Measurements from ENCODE around the gene SELENOS. TPM values are rescaled to one million over a fixed set of nuclear protein-coding genes. Genes with fewer than 3 reads are reported as not detected.

Gene SELENOS
- total RNA-seq, 2 donors from 2014 or later = 68.3 to 113 TPM

DNA sequence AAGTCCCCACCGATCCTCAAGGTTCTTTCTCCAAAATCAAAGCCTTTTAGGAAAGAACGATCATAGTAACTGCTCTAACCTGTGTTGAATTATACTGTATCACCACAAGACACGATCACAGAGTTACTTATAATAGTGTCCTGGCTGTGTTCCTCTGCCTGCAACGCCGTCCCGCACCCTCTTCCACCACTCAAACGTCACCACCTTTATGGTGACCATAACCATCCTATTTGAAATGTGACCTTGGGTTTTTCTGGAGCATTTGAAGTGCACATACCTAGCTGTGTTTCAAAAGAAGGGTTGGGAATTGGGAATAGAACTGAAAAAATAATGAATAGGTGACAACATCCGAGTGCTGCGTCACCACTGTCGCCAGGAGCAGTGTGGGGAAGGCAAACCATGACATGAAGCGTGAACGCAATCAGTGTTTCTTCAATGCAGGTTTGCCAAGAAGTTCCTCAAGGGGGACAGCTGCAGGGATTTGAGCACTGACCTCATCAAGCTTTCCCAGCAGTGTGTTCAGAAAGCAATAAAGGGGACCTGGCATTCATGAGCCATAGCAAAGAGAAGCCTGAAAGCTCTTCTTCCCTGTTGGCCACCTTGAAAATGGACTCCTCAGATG lies 769 bp upstream of the SELENOS start:
- DNase-seq (ENCODE audit: low spot score) = no peak
- H3K36me3 Mint-ChIP-seq = peaks cover 46% of the 10 kb centered on the region
- H3K9me3 Mint-ChIP-seq = no peaks in the 10 kb centered on the region
- no peaks in the 10 kb centered on the region for H3K27me3 Mint-ChIP-seq
- H3K27ac Mint-ChIP-seq = peak overlapping the region; percentile 71 to 85
- peak overlapping the region; percentile 99 for H3K4me3 Mint-ChIP-seq
- ATAC-seq = no peak
- peaks cover 30 to 43% of the 10 kb centered on the region in 2 donors for H3K4me1 Mint-ChIP-seq (ENCODE audit: low read depth in 2 of 2)

DNA sequence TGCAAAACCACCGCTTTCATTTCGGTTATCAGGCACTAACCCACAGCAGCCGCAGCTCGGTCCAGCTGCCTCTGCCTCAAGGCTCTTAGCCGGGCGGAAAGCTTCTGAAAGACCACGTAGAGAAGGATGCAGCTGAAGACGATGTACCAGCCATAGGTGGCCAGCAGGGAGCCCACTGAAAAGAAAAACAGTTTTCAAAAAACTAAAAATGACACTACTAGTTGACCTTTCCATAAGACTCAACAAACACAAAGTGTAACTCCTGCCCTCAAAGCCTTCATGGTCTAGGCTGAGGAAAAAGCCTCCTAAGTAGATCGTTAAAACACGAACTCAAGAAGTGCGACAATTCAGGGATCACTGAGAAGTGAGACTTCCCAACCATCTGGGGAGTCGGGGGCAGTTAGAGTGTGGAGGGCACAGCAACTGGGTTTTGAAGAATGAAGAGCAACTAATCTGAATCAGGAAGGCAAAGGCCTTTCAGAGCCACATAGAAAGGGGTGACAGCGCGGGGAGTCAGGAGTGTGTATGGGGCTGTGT lies 716 bp downstream of the SELENOS start:
- no peaks in the 10 kb centered on the region for H3K9me3 Mint-ChIP-seq
- no peak for DNase-seq (ENCODE audit: low spot score)
- peak overlapping the region; percentile 99 for H3K4me3 Mint-ChIP-seq
- peaks cover 30 to 37% of the 10 kb centered on the region in 2 donors for H3K4me1 Mint-ChIP-seq (ENCODE audit: low read depth in 2 of 2)
- H3K36me3 Mint-ChIP-seq = peaks cover 39% of the 10 kb centered on the region
- ATAC-seq = peak in 1 of 2 donors; percentile 58
- no peaks in the 10 kb centered on the region for H3K27me3 Mint-ChIP-seq
- peak overlapping the region; percentile 89 to 95 for H3K27ac Mint-ChIP-seq

DNA sequence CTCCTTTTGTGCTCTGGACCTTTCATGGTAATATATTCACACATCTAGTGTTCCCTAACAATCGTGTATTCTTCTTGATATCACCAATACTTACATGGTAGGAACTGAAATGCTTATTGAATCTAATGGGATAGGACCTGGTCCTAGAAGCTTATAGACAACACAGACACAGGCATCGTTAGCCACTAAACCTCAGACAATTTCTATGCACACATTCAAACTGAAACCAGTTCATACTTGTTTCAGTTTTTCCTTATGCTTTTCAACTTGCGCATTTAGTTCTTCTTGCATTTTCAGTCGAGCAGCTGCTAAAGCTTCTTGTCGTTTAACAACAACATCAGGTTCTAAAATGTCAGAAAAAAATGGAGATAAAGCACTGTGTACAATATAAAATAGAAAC lies 2.3 kb downstream of the SELENOS start:
- peak overlapping the region; percentile 99 for H3K4me3 Mint-ChIP-seq
- DNase-seq (ENCODE audit: low spot score) (no peak), ATAC-seq (no peak)
- H3K36me3 Mint-ChIP-seq = peaks cover 43% of the 10 kb centered on the region
- peak overlapping the region; percentile 18 to 39 for H3K27ac Mint-ChIP-seq
- H3K9me3 Mint-ChIP-seq = no peaks in the 10 kb centered on the region
- peaks cover 33 to 37% of the 10 kb centered on the region in 2 donors for H3K4me1 Mint-ChIP-seq (ENCODE audit: low read depth in 2 of 2)
- no peaks in the 10 kb centered on the region for H3K27me3 Mint-ChIP-seq

DNA sequence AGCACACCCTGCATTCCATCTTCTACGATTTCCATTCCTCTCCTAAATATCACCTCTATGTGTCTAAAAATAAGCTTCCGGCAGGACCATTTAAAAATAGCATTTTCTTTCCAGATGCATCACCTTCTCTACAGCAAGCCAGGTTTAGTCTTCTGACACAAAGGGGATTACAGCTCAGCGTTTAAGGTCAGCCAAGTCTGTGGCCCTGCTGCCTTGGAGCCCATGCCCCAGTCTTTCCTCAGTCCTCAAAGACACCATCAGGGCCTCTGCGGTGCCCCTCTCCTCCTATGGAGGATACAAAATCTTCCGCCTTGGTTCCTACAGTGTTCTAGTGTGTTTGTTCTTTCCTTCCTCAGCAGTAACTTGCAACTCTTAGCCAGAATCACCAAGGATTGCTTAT lies 3.8 kb downstream of the SELENOS start:
- peaks cover 51% of the 10 kb centered on the region for H3K36me3 Mint-ChIP-seq
- H3K4me3 Mint-ChIP-seq = no peak overlapping the region
- peak overlapping the region in 1 of 2 donors; percentile 52 for H3K27ac Mint-ChIP-seq
- H3K4me1 Mint-ChIP-seq (ENCODE audit: low read depth in 2 of 2) = peaks cover 40 to 45% of the 10 kb centered on the region in 2 donors
- DNase-seq (ENCODE audit: low spot score) (no peak), ATAC-seq (no peak)
- no peaks in the 10 kb centered on the region for H3K9me3 Mint-ChIP-seq
- no peaks in the 10 kb centered on the region for H3K27me3 Mint-ChIP-seq

DNA sequence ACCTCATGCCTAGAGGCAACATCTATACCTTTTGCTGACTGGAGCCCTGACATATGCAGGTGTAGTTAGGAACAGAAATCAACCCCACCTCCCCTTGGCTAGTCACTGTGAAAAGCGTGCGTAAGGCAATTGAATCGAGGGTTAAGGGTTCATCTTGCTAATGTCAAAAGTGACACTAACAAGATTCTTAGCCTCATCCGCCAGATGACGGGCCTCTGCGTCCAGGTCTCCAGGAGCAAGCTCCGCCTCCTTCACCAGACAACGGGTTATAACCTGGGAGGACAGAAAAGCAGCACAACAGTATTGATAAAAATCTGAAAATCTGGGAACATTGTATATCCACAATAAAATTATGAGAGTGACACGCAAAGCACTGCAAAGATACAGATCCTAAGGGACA lies 4.7 kb downstream of the SELENOS start:
- no peak for DNase-seq (ENCODE audit: low spot score)
- H3K4me1 Mint-ChIP-seq (ENCODE audit: low read depth in 2 of 2) = peaks cover 40% of the 10 kb centered on the region in 2 donors
- H3K36me3 Mint-ChIP-seq = peaks cover 51% of the 10 kb centered on the region
- H3K27ac Mint-ChIP-seq = no peak overlapping the region
- H3K4me3 Mint-ChIP-seq = no peak overlapping the region
- no peak for ATAC-seq
- H3K9me3 Mint-ChIP-seq = no peaks in the 10 kb centered on the region
- H3K27me3 Mint-ChIP-seq = no peaks in the 10 kb centered on the region

DNA sequence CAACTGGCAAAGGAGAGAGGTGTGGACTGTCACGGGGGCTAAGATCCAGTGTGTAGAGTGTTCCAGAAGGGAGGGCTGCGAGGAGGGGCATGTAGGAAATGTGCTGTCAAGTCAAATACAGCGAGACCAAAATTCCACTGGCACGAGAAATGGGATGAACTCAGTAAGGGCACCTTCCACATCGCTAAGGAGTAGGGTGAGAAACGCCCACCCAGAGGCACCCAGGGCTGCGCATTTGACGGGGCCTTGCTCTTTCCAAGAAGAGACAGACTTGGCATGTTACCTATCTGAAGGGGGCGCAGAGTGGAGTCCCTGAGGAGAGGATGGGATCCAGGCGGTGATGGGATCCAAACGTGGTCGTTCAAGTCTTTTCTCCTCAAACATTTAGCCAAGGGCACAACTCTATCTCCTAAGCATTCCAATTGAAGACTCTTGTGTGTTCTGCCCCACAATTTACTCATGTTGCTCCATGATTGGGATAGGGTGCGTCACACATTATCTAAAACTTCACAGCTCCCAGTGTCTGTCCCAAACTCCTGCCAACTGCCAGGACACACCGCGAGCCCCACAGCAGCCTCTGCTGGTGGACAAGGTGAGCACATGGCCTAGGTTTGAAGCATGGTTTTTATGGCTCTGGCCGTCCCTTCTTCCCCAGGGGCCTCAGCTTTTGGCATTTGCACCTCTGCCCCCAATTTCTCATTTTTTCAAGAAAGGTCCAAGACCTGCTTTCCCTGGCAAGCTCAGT lies 7.6 kb downstream of the SELENOS start:
- Mint-ChIP-seq H3K4me1 (ENCODE audit: low read depth in 2 of 2) (peaks cover 21 to 44% of the 10 kb centered on the region in 2 donors), H3K27me3 (no peaks in the 10 kb centered on the region), H3K27ac (no peak overlapping the region), H3K4me3 (no peak overlapping the region), H3K9me3 (no peaks in the 10 kb centered on the region), H3K36me3 (peaks cover 40% of the 10 kb centered on the region)
- DNase-seq (ENCODE audit: low spot score) (no peak), ATAC-seq (no peak)

DNA sequence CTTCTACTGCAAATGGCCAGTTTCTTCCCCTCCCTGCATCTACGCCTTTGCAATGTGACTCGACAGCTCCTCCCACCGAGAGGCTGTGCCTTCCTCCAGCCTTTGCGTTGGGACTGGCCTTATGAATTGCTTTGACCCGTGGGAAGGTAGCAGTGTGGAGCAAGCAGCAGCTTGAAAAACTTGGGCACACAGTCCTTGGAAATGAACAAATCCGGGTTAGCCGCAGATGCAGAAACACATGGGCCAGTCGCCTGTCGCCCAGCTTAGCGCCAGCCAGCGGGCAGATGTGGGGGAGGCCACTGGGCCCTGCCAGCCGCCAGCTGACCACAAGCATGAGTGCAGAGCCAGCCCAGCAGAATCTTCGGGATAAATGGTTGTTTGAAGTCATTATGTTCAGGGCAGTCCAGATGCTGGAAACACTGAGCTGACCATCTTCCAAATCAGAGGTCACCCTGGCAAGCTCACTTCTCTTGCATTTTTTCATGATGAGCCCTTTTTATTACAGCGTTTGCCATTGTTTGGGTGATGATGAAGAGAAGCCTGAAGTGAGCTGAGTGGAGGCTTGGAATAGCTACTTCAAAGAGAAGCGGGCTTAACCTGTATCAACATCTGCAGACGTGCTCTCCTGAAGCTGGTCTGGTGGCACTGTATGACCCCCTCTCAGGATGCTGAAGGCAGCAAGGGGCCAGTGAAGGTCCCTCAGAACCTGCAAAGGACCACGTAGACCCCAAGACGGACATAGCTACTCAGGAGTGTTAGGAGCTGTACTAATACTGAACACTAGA lies 9.8 kb downstream of the SELENOS start:
- no peaks in the 10 kb centered on the region for H3K9me3 Mint-ChIP-seq
- peaks cover 10 to 40% of the 10 kb centered on the region in 2 donors for H3K4me1 Mint-ChIP-seq (ENCODE audit: low read depth in 2 of 2)
- DNase-seq (ENCODE audit: low spot score) (no peak), ATAC-seq (no peak)
- no peaks in the 10 kb centered on the region for H3K27me3 Mint-ChIP-seq
- H3K36me3 Mint-ChIP-seq = peaks cover 20% of the 10 kb centered on the region
- no peak overlapping the region for H3K4me3 Mint-ChIP-seq
- no peak overlapping the region for H3K27ac Mint-ChIP-seq

DNA sequence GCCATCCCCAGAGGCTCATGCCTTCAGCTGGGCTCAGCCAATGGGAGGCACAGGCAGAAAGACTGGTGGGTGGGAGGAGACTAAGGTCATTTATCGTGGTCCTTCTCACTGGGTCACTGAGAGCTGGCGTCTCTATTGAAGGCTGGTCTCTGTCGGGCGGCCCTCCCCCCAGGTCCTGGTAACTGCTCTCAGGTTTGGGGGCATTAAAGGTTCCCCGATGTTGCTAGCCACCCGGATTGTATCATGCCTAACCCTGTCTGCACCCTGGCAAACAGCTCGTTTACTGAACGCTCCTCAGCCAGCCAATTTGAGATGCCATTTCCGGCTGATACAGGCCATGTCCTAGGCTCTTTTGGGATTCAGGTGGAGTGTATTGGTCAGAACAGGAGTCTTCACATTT lies 10.5 kb downstream of the SELENOS start:
- ATAC-seq (no peak), DNase-seq (ENCODE audit: low spot score) (no peak)
- Mint-ChIP-seq H3K4me3 (no peak overlapping the region), H3K9me3 (no peaks in the 10 kb centered on the region), H3K27me3 (no peaks in the 10 kb centered on the region), H3K4me1 (ENCODE audit: low read depth in 2 of 2) (peaks cover 10 to 40% of the 10 kb centered on the region in 2 donors), H3K36me3 (peaks cover 19% of the 10 kb centered on the region), H3K27ac (no peak overlapping the region)

DNA sequence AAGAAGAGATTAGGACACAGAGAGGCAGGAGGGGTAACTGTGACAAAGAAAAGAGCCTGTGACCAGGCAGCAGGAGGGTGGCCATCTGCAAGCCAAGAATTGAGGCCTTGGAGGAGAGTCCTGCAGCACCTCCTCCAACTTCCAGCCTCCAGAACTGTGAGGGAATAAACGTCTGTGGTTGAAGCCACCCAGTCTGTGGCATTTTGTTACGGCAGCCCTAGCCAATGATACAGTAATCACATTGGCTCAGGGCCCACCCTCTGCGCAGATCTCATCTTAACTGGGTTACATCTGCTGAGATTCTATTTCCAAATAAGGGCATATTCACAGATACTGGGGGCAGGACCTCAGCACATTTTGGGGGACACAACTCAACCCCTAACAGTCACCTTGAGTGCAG lies 11.3 kb downstream of the SELENOS start:
- peaks cover 10 to 37% of the 10 kb centered on the region in 2 donors for H3K4me1 Mint-ChIP-seq (ENCODE audit: low read depth in 2 of 2)
- no peaks in the 10 kb centered on the region for H3K27me3 Mint-ChIP-seq
- H3K27ac Mint-ChIP-seq = peak overlapping the region in 1 of 2 donors; percentile 33
- H3K9me3 Mint-ChIP-seq = no peaks in the 10 kb centered on the region
- no peak overlapping the region for H3K4me3 Mint-ChIP-seq
- DNase-seq (ENCODE audit: low spot score) (no peak), ATAC-seq (no peak)
- peaks cover 13% of the 10 kb centered on the region for H3K36me3 Mint-ChIP-seq

DNA sequence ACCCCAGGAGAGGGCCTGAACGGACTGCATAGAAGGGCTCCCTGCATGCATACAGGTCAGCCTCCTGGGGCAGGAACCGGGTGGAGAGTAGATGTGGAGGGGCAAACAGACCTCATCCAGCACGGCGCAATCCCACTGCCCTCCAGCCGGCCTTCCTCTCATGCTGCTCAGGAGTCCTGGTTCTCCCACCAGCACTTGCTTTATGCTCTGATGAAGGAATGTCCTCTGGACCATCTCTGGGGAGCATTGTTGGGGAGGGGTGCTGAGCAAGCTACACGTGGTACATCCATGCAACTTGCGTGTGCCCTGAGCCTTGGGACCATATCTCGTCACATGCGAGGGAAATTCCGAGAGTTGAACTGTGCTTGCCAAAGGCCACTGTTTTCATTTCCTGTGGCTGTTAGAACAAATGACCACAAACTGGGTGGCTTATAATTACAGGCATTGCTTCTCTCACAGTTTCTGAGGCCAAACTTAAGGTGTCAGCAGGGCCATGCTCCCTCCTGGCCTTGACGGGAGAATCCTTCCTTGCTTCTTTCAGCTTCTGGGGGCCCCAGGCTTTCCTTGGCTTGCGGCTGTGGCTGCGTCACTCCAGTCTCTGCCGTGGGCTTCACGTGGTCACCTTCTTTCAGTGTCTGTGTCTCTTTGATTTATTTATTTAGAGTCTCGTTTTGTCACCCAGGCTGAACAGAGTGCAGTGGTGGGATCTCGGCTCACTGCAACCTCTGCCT lies 12.2 kb downstream of the SELENOS start:
- Mint-ChIP-seq H3K4me3 (peak overlapping the region; percentile 22), H3K27me3 (peaks cover 2 to 3% of the 10 kb centered on the region in 2 donors), H3K27ac (no peak overlapping the region), H3K4me1 (ENCODE audit: low read depth in 2 of 2) (peaks cover 10 to 37% of the 10 kb centered on the region in 2 donors), H3K9me3 (no peaks in the 10 kb centered on the region), H3K36me3 (peaks cover 9% of the 10 kb centered on the region)
- peak; percentile 30 to 55 for ATAC-seq
- DNase-seq (ENCODE audit: low spot score) = no peak

DNA sequence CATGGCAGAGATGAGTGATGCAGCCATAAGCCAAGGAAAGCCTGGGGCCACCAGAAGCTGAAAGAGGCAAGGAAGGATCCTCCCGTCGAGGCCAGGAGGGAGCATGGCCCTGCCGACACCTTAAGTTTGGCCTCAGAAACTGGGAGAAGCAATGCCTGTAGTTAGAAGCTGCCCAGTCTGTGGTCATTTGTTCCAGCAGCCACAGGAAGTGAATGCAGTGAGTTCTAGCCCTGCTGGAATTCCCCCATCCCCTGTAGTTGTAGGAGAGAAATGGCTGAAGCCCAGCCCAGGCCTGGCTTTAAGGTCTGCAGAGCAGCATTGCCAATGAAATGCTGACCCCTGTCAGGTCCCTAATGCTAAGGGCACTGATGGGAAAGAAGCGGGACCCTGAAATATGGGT lies 13.3 kb downstream of the SELENOS start:
- ATAC-seq (peak; percentile 45 to 60), DNase-seq (ENCODE audit: low spot score) (no peak)
- peaks cover 2% of the 10 kb centered on the region for H3K36me3 Mint-ChIP-seq
- no peak overlapping the region for H3K4me3 Mint-ChIP-seq
- no peaks in the 10 kb centered on the region for H3K9me3 Mint-ChIP-seq
- H3K27ac Mint-ChIP-seq = no peak overlapping the region
- H3K4me1 Mint-ChIP-seq (ENCODE audit: low read depth in 2 of 2) = peaks cover 6 to 33% of the 10 kb centered on the region in 2 donors
- peaks cover 9 to 13% of the 10 kb centered on the region in 2 donors for H3K27me3 Mint-ChIP-seq

DNA sequence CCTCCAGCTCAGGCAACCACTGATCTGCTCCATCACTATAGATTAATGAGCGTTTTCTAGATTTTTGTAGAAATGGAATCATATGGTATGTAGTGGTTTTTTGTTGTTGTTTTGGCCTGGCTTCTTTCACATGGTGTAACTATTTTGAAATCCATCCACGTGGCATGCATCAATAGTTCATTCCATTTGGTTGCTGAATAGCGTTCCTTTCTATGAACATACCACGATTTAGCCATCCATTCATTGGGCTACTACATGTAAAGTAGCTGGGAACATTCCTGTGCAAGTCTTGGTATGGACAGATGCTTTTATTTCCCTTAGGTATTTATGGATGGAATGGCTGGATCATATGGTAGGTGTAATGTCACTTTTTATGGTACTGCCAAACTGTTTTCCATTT lies 14.7 kb downstream of the SELENOS start:
- Mint-ChIP-seq H3K4me1 (ENCODE audit: low read depth in 2 of 2) (peaks cover 0 to 30% of the 10 kb centered on the region in 2 donors), H3K27me3 (peaks cover 11 to 21% of the 10 kb centered on the region in 2 donors), H3K36me3 (no peaks in the 10 kb centered on the region), H3K9me3 (no peaks in the 10 kb centered on the region), H3K4me3 (no peak overlapping the region), H3K27ac (no peak overlapping the region)
- DNase-seq (ENCODE audit: low spot score) = no peak
- no peak for ATAC-seq

All from natural killer cell treated with Interleukin-12 subunit alpha and Interleukin-12 subunit beta and Interleukin-15 and Interleukin-18, amount 100 ng/mL, for 72 hours (primary cell).